Measurements from ENCODE around the gene FPR1. TPM values are rescaled to one million over a fixed set of nuclear protein-coding genes. Genes with fewer than 3 reads are reported as not detected.

FPR1 gene
- polyA plus RNA-seq, 3 donors = 372 to 1,265 (median 991) TPM

GRCh38 chr19:51726049-51726448 is 25.6 kb downstream of the FPR1 start:
- no peak for DNase-seq
- Histone ChIP-seq H3K4me3 (replicated peaks in 1 of 3; ENCODE audit: low read depth in 2 of 3, low read length in 3 of 3) (no peak overlapping the region), H2AFZ (ENCODE audit: insufficient read depth, low read depth, low read length, poor library complexity, severe bottlenecking) (no peak overlapping the region), H3K36me3 (replicated peaks in 1 of 2; ENCODE audit: control insufficient read depth in 1 of 2, insufficient read depth in 2 of 2, low read length in 2 of 2) (no peaks in the 10 kb centered on the region), H3K4me1 (ENCODE audit: control insufficient read depth in 1 of 2, insufficient read depth in 2 of 2, low read length in 2 of 2) (no peaks in the 10 kb centered on the region), H3K27me3 (ENCODE audit: control insufficient read depth in 2 of 2, insufficient read depth in 2 of 2, low read length in 2 of 2) (peaks cover 32 to 69% of the 10 kb centered on the region in 2 donors), H3K9me3 (replicated peaks in 1 of 2; ENCODE audit: control insufficient read depth in 1 of 2, insufficient read depth in 1 of 2, low read length in 2 of 2) (peaks cover 0 to 12% of the 10 kb centered on the region in 2 donors), H4K20me1 (ENCODE audit: insufficient read depth, low read length) (no peaks in the 10 kb centered on the region), H3K79me2 (ENCODE audit: insufficient read depth, low read length) (no peaks in the 10 kb centered on the region), H3K27ac (ENCODE audit: low read depth in 1 of 2, low read length in 2 of 2) (no peak overlapping the region), H3K4me2 (replicated peaks; ENCODE audit: extremely low read depth, low read length, poor library complexity, severe bottlenecking) (no peak overlapping the region), H3K9ac (ENCODE audit: insufficient read depth, low read length, poor library complexity, severe bottlenecking) (no peak overlapping the region)
- Mint-ChIP-seq H3K36me3 (peaks cover 5 to 7% of the 10 kb centered on the region in 2 donors), H3K4me3 (peak overlapping the region in 1 of 2 donors; percentile 75), H3K4me1 (peaks cover 11% of the 10 kb centered on the region), H3K27ac (peak overlapping the region in 1 of 7 donors; percentile 68), H3K27me3 (ENCODE audit: low read depth in 3 of 3) (peaks cover 53 to 75% (median 72%) of the 10 kb centered on the region in 3 donors), H3K9me3 (peaks cover 8 to 23% (median 18%) of the 10 kb centered on the region in 7 donors)
- TF ChIP-seq CTCF (IDR thresholded peaks at IDR 0.05) = no peak
- intact Hi-C loops (cut with micrococcal nuclease) = loop anchor here in 1 of 2 donors (5.0 kb wide), 1 partner anchor 34 kb away; the partner anchor contains the start of gene SPACA6
- 80% methylated on average over 3 of the region's 14 CpGs for WGBS (ENCODE audit: insufficient coverage)

GRCh38 chr19:51724543-51724942 is 27.1 kb downstream of the FPR1 start:
- Histone ChIP-seq H3K9ac (ENCODE audit: insufficient read depth, low read length, poor library complexity, severe bottlenecking) (no peak overlapping the region), H3K4me3 (replicated peaks in 1 of 3; ENCODE audit: low read depth in 2 of 3, low read length in 3 of 3) (no peak overlapping the region), H3K79me2 (ENCODE audit: insufficient read depth, low read length) (no peaks in the 10 kb centered on the region), H3K27ac (ENCODE audit: low read depth in 1 of 2, low read length in 2 of 2) (no peak overlapping the region), H4K20me1 (ENCODE audit: insufficient read depth, low read length) (no peaks in the 10 kb centered on the region), H3K4me1 (ENCODE audit: control insufficient read depth in 1 of 2, insufficient read depth in 2 of 2, low read length in 2 of 2) (peaks cover 0 to 5% of the 10 kb centered on the region in 2 donors), H3K36me3 (replicated peaks in 1 of 2; ENCODE audit: control insufficient read depth in 1 of 2, insufficient read depth in 2 of 2, low read length in 2 of 2) (no peaks in the 10 kb centered on the region), H3K27me3 (ENCODE audit: control insufficient read depth in 2 of 2, insufficient read depth in 2 of 2, low read length in 2 of 2) (peaks cover 47 to 84% of the 10 kb centered on the region in 2 donors), H3K4me2 (replicated peaks; ENCODE audit: extremely low read depth, low read length, poor library complexity, severe bottlenecking) (no peak overlapping the region), H3K9me3 (replicated peaks in 1 of 2; ENCODE audit: control insufficient read depth in 1 of 2, insufficient read depth in 1 of 2, low read length in 2 of 2) (no peaks in the 10 kb centered on the region), H2AFZ (ENCODE audit: insufficient read depth, low read depth, low read length, poor library complexity, severe bottlenecking) (no peak overlapping the region)
- peak overlapping the region in 1 of 2 donors; percentile 78 for H3K4me3 Mint-ChIP-seq
- intact Hi-C loops (cut with micrococcal nuclease) = no loop called here
- H3K27me3 Mint-ChIP-seq (ENCODE audit: low read depth in 3 of 3) = peaks cover 60 to 83% (median 80%) of the 10 kb centered on the region in 3 donors
- no peak overlapping the region for H3K27ac Mint-ChIP-seq
- WGBS (ENCODE audit: insufficient coverage) = 71% methylated on average over 14 of the region's 15 CpGs
- H3K36me3 Mint-ChIP-seq = peaks cover 0 to 10% of the 10 kb centered on the region in 2 donors
- H3K9me3 Mint-ChIP-seq = peaks cover 3 to 14% (median 10%) of the 10 kb centered on the region in 7 donors
- DNase-seq = no peak
- TF ChIP-seq CTCF (IDR thresholded peaks at IDR 0.05) = no peak
- peaks cover 14% of the 10 kb centered on the region for H3K4me1 Mint-ChIP-seq
